CD4-positive, alpha-beta T cell treated with Interleukin-2 at 100 ng/mL for 4 hours (primary cell): ENCODE measurements around the gene EMD.

ENCODE experiments used
- DNase-seq: peaks from one replicate; pipeline ENCODE4 v3.0.0-alpha.2; 2020; ENCODE audit warnings: low spot score

EMD gene

DNA sequence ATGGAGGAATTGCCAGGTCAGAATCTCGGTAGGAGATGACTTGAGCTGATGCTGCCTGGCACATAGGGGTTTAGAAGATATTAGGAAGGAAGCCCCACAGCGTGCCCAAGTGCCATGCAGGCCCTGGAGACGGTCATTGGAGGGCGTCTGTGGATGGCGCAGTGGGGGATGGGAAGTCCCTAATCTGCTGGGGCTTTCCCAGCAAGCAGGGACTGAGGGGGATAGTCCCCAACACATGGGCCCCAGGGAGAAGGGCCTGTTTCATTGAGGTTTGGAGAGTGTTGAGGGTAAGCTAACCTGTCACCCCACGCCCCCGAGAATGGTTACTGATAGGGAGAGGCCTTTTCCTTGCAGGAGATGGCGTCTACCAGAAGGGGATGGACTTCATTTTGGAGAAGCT, 40.1 kb downstream of the EMD start:
- no peak for DNase-seq

DNA sequence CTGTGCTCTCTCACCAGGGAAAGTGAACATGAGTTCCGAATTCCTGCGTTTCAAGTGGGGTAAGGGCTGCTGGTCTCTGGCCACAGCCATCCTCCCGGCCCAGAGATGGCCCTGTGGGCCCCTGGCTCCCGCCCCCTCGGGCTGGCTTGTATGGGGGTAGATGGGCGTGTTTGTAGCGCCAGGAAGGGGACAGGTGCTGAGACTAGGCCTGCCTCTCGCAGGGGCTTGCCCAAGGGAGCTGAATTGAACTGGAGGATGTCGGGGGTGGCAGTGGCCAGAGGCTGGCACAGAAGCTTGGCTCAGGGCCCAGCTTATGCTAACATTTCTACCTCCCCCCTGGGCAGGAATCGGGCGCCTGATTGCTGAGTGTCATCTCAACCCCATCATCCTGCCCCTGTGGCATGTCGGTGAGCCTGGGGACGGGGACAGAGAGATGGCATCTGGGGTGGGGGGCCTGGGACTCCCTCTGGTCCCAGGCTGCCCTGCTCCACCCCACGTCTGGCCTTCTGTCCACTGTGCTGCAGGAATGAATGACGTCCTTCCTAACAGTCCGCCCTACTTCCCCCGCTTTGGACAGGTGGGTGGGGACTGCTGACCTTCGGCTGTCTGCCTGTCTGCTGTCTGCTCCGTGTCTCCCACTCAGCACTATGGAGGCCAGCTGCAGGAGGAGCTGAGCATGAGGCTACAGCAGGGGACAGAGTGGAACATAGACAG, 40.8 kb downstream of the EMD start:
- DNase-seq, result no peak

DNA sequence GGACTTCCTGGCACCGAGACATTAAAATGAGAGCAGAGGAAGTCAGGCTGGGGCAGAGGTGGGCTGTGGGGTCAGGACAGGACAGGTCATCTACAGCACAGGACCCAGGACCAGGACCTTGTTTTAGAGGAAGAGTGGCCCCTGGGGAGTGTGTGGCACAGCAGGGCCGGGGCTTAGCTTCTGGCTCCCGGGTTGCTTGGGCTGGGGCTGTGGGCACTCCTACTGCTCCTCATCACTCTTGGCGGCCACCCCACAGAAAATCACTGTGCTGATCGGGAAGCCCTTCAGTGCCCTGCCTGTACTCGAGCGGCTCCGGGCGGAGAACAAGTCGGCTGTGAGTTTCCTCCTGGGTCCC, 41.3 kb downstream of the EMD start:
- DNase-seq, result no peak

DNA sequence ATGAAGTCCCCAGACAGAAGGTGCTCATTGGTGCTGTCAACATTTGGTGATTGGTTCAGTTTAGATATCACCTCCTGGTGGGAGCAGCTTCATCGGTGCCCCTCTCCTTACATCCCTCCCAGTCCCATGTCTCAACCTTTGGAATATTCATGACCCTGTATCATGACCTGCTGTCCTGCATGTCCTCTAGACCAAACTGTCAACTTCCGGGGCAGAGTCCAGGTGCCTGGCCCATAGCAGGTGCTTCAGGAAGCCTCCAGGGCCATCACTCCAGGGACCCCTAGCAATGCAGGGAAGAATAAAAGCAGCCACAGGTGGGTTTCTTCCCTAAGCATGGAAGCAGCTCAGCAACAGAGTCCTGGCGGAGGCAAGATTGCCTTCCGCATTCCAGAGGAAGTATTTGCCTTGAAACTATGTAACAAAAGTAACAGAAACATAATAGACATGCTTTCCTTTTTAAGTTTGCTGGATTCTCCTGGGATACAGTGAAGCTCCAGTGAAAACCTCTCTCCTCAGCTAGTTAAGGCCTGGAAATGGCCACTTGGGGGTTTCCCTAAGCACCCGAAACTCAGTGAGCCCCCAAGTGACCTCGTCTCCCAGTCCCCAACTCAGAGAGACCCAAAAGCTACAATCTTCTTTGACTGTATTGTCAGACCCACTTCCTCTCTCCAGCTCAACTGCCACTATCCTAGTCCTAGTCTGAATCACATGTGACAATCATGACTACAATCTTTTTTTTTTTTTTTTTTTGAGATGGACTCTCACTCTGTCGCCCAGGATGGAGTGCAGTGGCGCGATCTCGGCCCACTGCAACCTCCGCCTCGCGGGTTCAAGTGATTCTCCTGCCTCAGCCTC, 48.0 kb downstream of the EMD start:
- no peak for DNase-seq

DNA sequence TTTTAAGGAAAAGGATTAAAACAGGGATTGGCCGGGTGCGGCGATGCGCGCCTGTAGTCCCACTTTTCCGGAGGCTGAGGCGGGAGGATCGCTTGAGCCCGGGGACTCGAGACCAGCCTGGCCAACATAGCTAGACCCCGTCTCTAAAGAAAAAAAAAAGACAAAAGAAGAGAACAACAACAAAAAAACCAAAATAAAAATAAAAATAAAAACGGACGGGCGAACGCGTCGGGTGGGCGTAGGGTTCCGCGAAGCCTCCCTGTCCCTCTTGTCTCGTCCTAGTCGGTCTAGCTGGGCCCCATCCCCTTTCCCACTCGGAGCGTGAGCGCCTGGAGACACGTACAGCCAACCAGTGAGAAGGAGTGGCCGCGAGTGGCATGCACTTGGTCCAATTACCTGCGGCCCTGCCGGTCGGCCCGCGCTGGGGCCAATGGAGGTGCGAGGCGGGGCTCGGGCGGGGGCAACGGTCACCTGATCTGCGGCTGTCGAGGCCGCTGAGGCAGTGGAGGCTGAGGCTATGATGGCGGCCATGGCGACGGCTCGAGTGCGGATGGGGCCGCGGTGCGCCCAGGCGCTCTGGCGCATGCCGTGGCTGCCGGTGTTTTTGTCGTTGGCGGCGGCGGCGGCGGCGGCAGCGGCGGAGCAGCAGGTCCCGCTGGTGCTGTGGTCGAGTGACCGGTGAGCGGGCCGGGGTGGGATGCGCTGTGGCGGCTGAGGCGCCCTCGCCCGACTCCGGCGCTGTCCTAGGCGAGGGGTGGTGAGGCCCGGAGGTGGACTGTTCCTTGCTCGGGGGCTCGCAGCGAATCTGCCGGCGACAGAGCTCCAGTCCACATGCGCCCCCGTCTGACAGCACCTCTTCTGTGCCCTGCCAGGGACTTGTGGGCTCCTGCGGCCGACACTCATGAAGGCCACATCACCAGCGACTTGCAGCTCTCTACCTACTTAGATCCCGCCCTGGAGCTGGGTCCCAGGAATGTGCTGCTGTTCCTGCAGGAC, 49.4 kb downstream of the EMD start, which contains the start of gene ATP6AP1:
Gene ATP6AP1 (plus strand): TSS at position 502 of the 996 bp plus-strand sequence. CDS start 16 bp downstream, at position 518.
- DNase-seq, result peak; percentile 90

DNA sequence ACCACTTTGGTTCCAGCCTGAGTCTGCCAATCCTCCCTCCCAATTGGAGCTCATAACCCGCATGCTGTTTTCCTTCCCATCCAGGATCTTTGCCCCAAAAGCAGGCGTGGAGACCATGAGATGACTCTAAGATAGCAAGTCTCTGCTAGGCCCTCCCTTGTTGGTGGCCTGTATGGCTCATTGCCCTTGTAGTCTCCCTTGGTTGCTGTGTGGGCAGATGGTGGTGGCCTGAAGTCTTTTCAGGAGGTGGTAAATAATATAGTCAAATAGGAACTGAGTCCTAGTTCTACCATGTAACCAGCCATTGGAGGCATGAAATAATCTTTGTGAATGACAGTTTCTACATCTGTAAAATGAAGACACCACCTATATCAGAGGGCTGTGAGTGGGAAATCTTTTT, 50.6 kb downstream of the EMD start:
- DNase-seq, result no peak

DNA sequence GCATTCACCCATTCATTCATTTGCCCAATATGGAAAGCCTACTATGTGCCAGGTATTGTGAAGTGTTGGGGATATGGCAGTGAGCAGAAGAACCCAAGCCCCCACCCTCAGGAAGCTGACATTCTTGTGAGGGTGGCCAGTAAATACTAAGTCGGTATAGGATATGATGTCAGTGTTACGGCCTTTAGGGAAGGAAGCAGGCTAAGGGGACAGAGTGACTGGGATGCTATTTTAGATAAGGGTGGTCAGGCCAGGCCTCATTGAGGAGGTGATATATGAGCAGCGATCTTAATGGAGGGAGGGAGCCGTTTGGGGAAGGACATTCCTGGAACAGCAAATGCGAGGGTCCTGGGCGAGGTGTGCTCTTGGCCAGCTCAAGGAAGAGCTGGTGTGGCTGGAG, 51.4 kb downstream of the EMD start:
- DNase-seq, result no peak

DNA sequence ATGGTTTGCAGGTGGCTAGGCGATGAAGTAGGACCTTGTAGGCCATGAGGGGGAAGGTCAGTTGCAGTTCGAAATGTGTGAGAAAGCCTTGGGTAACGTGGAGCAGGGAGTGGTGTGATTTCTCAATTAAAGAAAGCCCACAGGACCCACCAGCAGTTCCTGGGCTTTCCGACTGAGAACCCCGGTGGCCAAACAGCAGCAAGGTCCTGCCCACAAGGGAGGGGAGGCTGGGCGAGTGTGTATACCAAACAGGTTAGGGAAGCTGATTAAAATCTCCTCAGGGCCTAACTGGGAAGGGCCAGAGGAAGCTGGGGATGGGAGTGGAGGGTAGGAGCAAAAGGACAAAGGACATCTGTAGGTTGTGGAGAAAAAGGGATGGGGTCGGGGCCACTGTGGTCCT, 51.8 kb downstream of the EMD start:
- no peak for DNase-seq
